ENCODE results near the gene TRMT1.

- TF ChIP-seq, protein P1, sequence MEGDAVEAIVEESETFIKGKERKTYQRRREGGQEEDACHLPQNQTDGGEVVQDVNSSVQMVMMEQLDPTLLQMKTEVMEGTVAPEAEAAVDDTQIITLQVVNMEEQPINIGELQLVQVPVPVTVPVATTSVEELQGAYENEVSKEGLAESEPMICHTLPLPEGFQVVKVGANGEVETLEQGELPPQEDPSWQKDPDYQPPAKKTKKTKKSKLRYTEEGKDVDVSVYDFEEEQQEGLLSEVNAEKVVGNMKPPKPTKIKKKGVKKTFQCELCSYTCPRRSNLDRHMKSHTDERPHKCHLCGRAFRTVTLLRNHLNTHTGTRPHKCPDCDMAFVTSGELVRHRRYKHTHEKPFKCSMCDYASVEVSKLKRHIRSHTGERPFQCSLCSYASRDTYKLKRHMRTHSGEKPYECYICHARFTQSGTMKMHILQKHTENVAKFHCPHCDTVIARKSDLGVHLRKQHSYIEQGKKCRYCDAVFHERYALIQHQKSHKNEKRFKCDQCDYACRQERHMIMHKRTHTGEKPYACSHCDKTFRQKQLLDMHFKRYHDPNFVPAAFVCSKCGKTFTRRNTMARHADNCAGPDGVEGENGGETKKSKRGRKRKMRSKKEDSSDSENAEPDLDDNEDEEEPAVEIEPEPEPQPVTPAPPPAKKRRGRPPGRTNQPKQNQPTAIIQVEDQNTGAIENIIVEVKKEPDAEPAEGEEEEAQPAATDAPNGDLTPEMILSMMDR (IDR thresholded peaks at IDR 0.05): no peak
- TF ChIP-seq, protein P2, sequence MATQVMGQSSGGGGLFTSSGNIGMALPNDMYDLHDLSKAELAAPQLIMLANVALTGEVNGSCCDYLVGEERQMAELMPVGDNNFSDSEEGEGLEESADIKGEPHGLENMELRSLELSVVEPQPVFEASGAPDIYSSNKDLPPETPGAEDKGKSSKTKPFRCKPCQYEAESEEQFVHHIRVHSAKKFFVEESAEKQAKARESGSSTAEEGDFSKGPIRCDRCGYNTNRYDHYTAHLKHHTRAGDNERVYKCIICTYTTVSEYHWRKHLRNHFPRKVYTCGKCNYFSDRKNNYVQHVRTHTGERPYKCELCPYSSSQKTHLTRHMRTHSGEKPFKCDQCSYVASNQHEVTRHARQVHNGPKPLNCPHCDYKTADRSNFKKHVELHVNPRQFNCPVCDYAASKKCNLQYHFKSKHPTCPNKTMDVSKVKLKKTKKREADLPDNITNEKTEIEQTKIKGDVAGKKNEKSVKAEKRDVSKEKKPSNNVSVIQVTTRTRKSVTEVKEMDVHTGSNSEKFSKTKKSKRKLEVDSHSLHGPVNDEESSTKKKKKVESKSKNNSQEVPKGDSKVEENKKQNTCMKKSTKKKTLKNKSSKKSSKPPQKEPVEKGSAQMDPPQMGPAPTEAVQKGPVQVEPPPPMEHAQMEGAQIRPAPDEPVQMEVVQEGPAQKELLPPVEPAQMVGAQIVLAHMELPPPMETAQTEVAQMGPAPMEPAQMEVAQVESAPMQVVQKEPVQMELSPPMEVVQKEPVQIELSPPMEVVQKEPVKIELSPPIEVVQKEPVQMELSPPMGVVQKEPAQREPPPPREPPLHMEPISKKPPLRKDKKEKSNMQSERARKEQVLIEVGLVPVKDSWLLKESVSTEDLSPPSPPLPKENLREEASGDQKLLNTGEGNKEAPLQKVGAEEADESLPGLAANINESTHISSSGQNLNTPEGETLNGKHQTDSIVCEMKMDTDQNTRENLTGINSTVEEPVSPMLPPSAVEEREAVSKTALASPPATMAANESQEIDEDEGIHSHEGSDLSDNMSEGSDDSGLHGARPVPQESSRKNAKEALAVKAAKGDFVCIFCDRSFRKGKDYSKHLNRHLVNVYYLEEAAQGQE (IDR thresholded peaks at IDR 0.05; ENCODE audit: insufficient read depth in 1 of 2, low read depth in 2 of 2, low read length in 1 of 2): no peak
- TF ChIP-seq SIN3A (IDR thresholded peaks at IDR 0.05; ENCODE audit: borderline replicate concordance, insufficient read depth, low read depth, low read length): no peak
- TF ChIP-seq POLR2AphosphoS5 (IDR thresholded peaks at IDR 0.05; ENCODE audit: low read depth, low read length): no peak
- TF ChIP-seq TCF7L2 (IDR thresholded peaks at IDR 0.05; ENCODE audit: low read depth, low read length): no peak
Observed at GRCh38 chr19:13165162-13165997, 48.8 kb upstream of the TRMT1 start.

All from Panc1 (cell line).